ENCODE measurements around the gene APC. TPM values are rescaled to one million over a fixed set of nuclear protein-coding genes. Genes with fewer than 3 reads are reported as not detected.
A peak's percentile ranks its signal among the peaks of the same experiment; 100 is the strongest.

Gene APC
- total and polyA plus RNA-seq, 2 donors (not counting 3 experiments of a cell fraction or from before 2014, with no cell fraction given): 11.2 to 39.6 TPM

DNA sequence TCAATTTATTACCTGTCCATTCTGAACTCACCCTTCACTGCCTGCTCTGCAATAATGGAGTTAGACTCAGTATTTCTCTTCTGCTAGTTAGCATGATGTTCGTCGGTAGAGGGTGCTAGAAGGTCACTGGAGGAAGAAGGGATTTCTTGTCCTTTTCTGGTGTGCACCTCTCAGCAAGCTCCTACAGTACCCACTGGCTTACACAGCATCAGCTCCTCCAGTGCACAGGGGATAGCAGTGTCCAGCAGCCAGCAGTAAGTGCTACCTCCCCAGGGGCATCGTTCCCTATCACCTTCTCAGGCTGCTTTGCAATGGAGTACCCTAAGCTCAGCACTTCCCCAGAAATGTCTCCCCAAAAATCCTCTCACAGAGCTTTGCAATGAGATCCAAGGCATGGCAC, 45.9 kb upstream of the APC start:
- H3K9me1 ChIP-seq (replicated peaks; ENCODE audit: control insufficient read depth, extremely low read depth, insufficient read depth, low read length): no peaks in the 10 kb centered on the region
- TF ChIP-seq, protein P1, sequence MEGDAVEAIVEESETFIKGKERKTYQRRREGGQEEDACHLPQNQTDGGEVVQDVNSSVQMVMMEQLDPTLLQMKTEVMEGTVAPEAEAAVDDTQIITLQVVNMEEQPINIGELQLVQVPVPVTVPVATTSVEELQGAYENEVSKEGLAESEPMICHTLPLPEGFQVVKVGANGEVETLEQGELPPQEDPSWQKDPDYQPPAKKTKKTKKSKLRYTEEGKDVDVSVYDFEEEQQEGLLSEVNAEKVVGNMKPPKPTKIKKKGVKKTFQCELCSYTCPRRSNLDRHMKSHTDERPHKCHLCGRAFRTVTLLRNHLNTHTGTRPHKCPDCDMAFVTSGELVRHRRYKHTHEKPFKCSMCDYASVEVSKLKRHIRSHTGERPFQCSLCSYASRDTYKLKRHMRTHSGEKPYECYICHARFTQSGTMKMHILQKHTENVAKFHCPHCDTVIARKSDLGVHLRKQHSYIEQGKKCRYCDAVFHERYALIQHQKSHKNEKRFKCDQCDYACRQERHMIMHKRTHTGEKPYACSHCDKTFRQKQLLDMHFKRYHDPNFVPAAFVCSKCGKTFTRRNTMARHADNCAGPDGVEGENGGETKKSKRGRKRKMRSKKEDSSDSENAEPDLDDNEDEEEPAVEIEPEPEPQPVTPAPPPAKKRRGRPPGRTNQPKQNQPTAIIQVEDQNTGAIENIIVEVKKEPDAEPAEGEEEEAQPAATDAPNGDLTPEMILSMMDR (IDR thresholded peaks at IDR 0.05; ENCODE audit: extremely low read depth in 1 of 2, insufficient read depth in 1 of 2, low read depth in 1 of 2, low read length in 2 of 2): peak; percentile 33 to 41
- TF ChIP-seq POLR2A (IDR thresholded peaks at IDR 0.05; ENCODE audit: low read depth, low read length): no peak
- FAIRE-seq: peak; percentile 66
- no peak overlapping the region for H2AFZ ChIP-seq (ENCODE audit: low read depth, low read length)
- intact Hi-C loops (cut with micrococcal nuclease): loop anchor here (1.0 to 10.0 kb wide), 5 partner anchors 66 to 915 kb away; partner anchors contain the start of gene SRP19
- no peaks in the 10 kb centered on the region for H3K36me3 ChIP-seq (ENCODE audit: control insufficient read depth in 2 of 2, extremely low read depth in 1 of 2, insufficient read depth in 2 of 2, low read length in 2 of 2)
- DNase-seq (ENCODE audit: low read depth, low spot score): peak; percentile 43
- CTCF ChIA-PET: interaction anchor here (0.6 to 6.2 kb wide), 31 partner anchors 9 to 914 kb away, joined by 3 to 188 read pairs (median 4); partner anchors contain the start of genes APC and REEP5
- H3K9ac ChIP-seq (replicated peaks; ENCODE audit: extremely low read depth, insufficient read depth, low read length): no peak overlapping the region
- no peaks in the 10 kb centered on the region for H3K4me1 ChIP-seq (ENCODE audit: control insufficient read depth, extremely low read depth, insufficient read depth, low read length)
- no peaks in the 10 kb centered on the region for H3K79me2 ChIP-seq (ENCODE audit: control insufficient read depth, insufficient read depth, low read length)
- peaks cover 10 to 12% of the 10 kb centered on the region in 2 experiments for H3K27me3 ChIP-seq (ENCODE audit: control insufficient read depth in 2 of 2, insufficient read depth in 2 of 2, low read length in 2 of 2)
- H3K4me2 ChIP-seq (ENCODE audit: insufficient read depth, low read length): no peak overlapping the region
- BruUV-seq (replicated peaks): no TSS peak
- POLR2A ChIA-PET: no interaction called here
- H3K27ac ChIP-seq (ENCODE audit: insufficient read depth, low read depth, low read length): no peak overlapping the region
- H3K9me3 ChIP-seq (replicated peaks; ENCODE audit: control insufficient read depth, insufficient read depth, low read length): no peaks in the 10 kb centered on the region
- H3K4me3 ChIP-seq (replicated peaks in 1 of 3; ENCODE audit: insufficient read depth in 1 of 3, low read depth in 1 of 3, low read length in 3 of 3): no peak overlapping the region
- H4K20me1 ChIP-seq (replicated peaks; ENCODE audit: control insufficient read depth, extremely low read depth, insufficient read depth, low read length): no peaks in the 10 kb centered on the region
- dilution Hi-C loops (cut with MboI; ENCODE audit: extremely low pct_ligation_motif_present, low sequenced_read_pairs): no loop called here

DNA sequence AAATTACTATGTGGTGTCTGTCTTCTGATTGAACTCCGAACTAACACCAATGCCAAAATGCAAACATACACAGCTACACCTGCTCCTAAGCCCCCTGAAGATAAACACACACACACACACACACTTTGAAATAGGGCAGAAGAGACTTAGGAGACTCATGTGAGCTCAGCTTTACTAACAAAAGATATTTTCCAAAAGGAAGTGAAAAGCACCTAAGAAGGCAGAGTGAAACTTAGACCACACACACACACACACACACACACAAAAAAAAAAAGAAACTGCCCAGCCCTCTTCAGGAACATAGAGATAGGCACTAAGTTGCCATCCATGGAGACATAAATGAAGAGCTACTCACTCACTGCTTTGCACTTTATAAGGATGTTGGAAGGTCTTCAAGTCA, 45.2 kb upstream of the APC start:
- POLR2A ChIA-PET: no interaction called here
- Histone ChIP-seq H3K4me1 (ENCODE audit: control insufficient read depth, extremely low read depth, insufficient read depth, low read length) (no peaks in the 10 kb centered on the region), H3K4me2 (ENCODE audit: insufficient read depth, low read length) (no peak overlapping the region), H3K4me3 (replicated peaks in 1 of 3; ENCODE audit: insufficient read depth in 1 of 3, low read depth in 1 of 3, low read length in 3 of 3) (no peak overlapping the region), H3K9ac (replicated peaks; ENCODE audit: extremely low read depth, insufficient read depth, low read length) (no peak overlapping the region), H3K9me1 (replicated peaks; ENCODE audit: control insufficient read depth, extremely low read depth, insufficient read depth, low read length) (no peaks in the 10 kb centered on the region), H4K20me1 (replicated peaks; ENCODE audit: control insufficient read depth, extremely low read depth, insufficient read depth, low read length) (no peaks in the 10 kb centered on the region), H3K27ac (ENCODE audit: insufficient read depth, low read depth, low read length) (no peak overlapping the region), H3K27me3 (ENCODE audit: control insufficient read depth in 2 of 2, insufficient read depth in 2 of 2, low read length in 2 of 2) (peaks cover 5 to 8% of the 10 kb centered on the region in 2 experiments), H3K9me3 (replicated peaks; ENCODE audit: control insufficient read depth, insufficient read depth, low read length) (no peaks in the 10 kb centered on the region), H3K36me3 (ENCODE audit: control insufficient read depth in 2 of 2, extremely low read depth in 1 of 2, insufficient read depth in 2 of 2, low read length in 2 of 2) (no peaks in the 10 kb centered on the region), H3K79me2 (ENCODE audit: control insufficient read depth, insufficient read depth, low read length) (no peaks in the 10 kb centered on the region), H2AFZ (ENCODE audit: low read depth, low read length) (no peak overlapping the region)
- dilution Hi-C loops (cut with MboI; ENCODE audit: extremely low pct_ligation_motif_present, low sequenced_read_pairs) (no loop called here), intact Hi-C loops (cut with micrococcal nuclease) (loop anchor here (5.0 to 10.0 kb wide), 2 partner anchors 138 to 170 kb away; partner anchors contain the start of gene SRP19)
- no peak for TF ChIP-seq POLR2AphosphoS5 (IDR thresholded peaks at IDR 0.05; ENCODE audit: insufficient read depth, low read depth, low read length)
- no peak for TF ChIP-seq EZH2 (IDR thresholded peaks at IDR 0.05; ENCODE audit: borderline replicate concordance, low read depth, low read length, severe bottlenecking)
- no peak for TF ChIP-seq POLR2A (IDR thresholded peaks at IDR 0.05; ENCODE audit: low read depth, low read length)
- TF ChIP-seq, protein P2, sequence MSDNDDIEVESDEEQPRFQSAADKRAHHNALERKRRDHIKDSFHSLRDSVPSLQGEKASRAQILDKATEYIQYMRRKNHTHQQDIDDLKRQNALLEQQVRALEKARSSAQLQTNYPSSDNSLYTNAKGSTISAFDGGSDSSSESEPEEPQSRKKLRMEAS (IDR thresholded peaks at IDR 0.05; ENCODE audit: insufficient read depth, insufficient read length): no peak
- no peak for TF ChIP-seq MYC (IDR thresholded peaks at IDR 0.05; ENCODE audit: low read depth, low read length)
- no peak for TF ChIP-seq GATA2 (IDR thresholded peaks at IDR 0.05; ENCODE audit: insufficient read depth, insufficient read length, low read depth, low read length)
- TF ChIP-seq, protein P1 (IDR thresholded peaks at IDR 0.05; ENCODE audit: extremely low read depth in 1 of 2, insufficient read depth in 1 of 2, low read depth in 1 of 2, low read length in 2 of 2): no peak
- no peak for TF ChIP-seq FOS (IDR thresholded peaks at IDR 0.05; ENCODE audit: borderline replicate concordance, insufficient read depth, low read length)
- no peak for TF ChIP-seq JUN (IDR thresholded peaks at IDR 0.05; ENCODE audit: borderline replicate concordance, insufficient read depth, insufficient read length, low read depth)
- CTCF ChIA-PET: interaction anchor here (0.7 to 6.2 kb wide), 20 partner anchors 8 to 358 kb away, joined by 3 to 188 read pairs (median 4); partner anchors contain the start of gene APC
- DNase-seq (ENCODE audit: low read depth, low spot score) (no peak), FAIRE-seq (no peak)
- BruUV-seq (replicated peaks): no TSS peak

All from endothelial cell of umbilical vein (primary cell).